Esophagus squamous epithelium (tissue), 5 donors: ENCODE results near the gene PLIN5. TPM values are rescaled to one million over a fixed set of nuclear protein-coding genes. Genes with fewer than 3 reads are reported as not detected.

Source experiments
- DNase-seq: peaks from one replicate; lab custom pipeline; 2025; lab: John Stamatoyannopoulos, UW
- H3K27ac ChIP-seq, 4 donors: fragments of 200-600 bp; sonication (generic); one replicate each; pipeline ENCODE4 v1.5.1; 2016 to 2019; ENCODE audit warnings: mild to moderate bottlenecking in 1 of 4
- H3K27me3 ChIP-seq, 4 donors: fragments of 200-600 bp; sonication (generic); 1 replicate in 3 of 4; 2 replicates in 1 of 4; pipeline versions ENCODE4 v1.5.1 to v1.6.0; 2017 to 2021; ENCODE audit warnings: antibody characterized with exemption in 1 of 4
- H3K36me3 ChIP-seq, 3 donors: fragments of 200-600 bp; sonication (generic); one replicate each; pipeline ENCODE4 v1.5.1; 2016 to 2019
- H3K4me1 ChIP-seq, 3 donors: fragments of 200-600 bp; sonication (generic); one replicate each; pipeline ENCODE4 v1.5.1; 2017 to 2019
- H3K4me3 ChIP-seq, 4 donors: fragments of 200-600 bp; sonication (generic); 1 replicate in 3 of 4; 2 replicates in 1 of 4; pipeline ENCODE4 v1.5.1; 2016 to 2019; ENCODE audit warnings: mild to moderate bottlenecking in 2 of 4, moderate library complexity in 1 of 4
- H3K9me3 ChIP-seq, 3 donors: fragments of 200-600 bp; sonication (generic); one replicate each; pipeline ENCODE4 v1.5.1; 2016 to 2019
- POLR2A ChIP-seq, 4 donors: fragments of 450-650 bp; IDR thresholded peaks; one replicate each; pipeline ENCODE4 v1.6.1; 2017; ENCODE audit warnings: antibody characterized with exemption in 4 of 4, mild to moderate bottlenecking in 4 of 4, moderate library complexity in 3 of 4
- WGBS, 2 donors: methylation state at CpG; one replicate each; pipeline ENCODE4 v1.1.5; 2018; 5-methylcytosine and 5-hydroxymethylcytosine counted together
- intact Hi-C: fragments of 100-400 bp; cut with DNase I; formaldehyde crosslinking; loops from one replicate; pipeline ENCODE4 v1.15.0; 2022
- total RNA-seq, 4 donors: library from RNA; depleted of rRNA; stranded (reverse); fragments of >200 nt; gene quantifications; one replicate each; pipeline ENCODE4 v1.1.0, GENCODE V29; 2016
- TF ChIP-seq, protein P1 (sequence below), 6 experiments: fragments of 450-650 bp in 4 of 6; fragments of 200-600 bp in 2 of 6; sonication (generic) in 2 of 6; IDR thresholded peaks; one replicate each; pipeline ENCODE4 v1.5.1; 2016 to 2019; ENCODE audit warnings: antibody characterized with exemption in 6 of 6, mild to moderate bottlenecking in 4 of 6, moderate library complexity in 4 of 6
- donor health status: DM: yes; HTN: yes; CAD: no.

The PLIN5 gene
- total RNA-seq, 4 donors from 2014 or later, result 1.9 to 12.9 (median 5.2) TPM

GRCh38 chr19:4516199-4516938, 18.7 kb downstream of the PLIN5 start:
- Histone ChIP-seq H3K27ac (peak overlapping the region in 2 of 4 donors; percentile 74 to 87), H3K27me3 (peaks cover 0 to 17% (median 0%) of the 10 kb centered on the region in 4 donors), H3K4me3 (no peak overlapping the region), H3K9me3 (no peaks in the 10 kb centered on the region), H3K4me1 (peaks cover 18 to 26% (median 20%) of the 10 kb centered on the region in 3 donors), H3K36me3 (no peaks in the 10 kb centered on the region)
- 71 to 84% methylated on average over 3 to 4 of the region's 14 CpGs for WGBS, 2 donors
- intact Hi-C loops, result no loop called here
- TF ChIP-seq, protein P1, sequence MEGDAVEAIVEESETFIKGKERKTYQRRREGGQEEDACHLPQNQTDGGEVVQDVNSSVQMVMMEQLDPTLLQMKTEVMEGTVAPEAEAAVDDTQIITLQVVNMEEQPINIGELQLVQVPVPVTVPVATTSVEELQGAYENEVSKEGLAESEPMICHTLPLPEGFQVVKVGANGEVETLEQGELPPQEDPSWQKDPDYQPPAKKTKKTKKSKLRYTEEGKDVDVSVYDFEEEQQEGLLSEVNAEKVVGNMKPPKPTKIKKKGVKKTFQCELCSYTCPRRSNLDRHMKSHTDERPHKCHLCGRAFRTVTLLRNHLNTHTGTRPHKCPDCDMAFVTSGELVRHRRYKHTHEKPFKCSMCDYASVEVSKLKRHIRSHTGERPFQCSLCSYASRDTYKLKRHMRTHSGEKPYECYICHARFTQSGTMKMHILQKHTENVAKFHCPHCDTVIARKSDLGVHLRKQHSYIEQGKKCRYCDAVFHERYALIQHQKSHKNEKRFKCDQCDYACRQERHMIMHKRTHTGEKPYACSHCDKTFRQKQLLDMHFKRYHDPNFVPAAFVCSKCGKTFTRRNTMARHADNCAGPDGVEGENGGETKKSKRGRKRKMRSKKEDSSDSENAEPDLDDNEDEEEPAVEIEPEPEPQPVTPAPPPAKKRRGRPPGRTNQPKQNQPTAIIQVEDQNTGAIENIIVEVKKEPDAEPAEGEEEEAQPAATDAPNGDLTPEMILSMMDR (IDR thresholded peaks at IDR 0.05), result no peak
- TF ChIP-seq POLR2A (IDR thresholded peaks at IDR 0.05), result no peak
- DNase-seq, result no peak

- H3K36me3 ChIP-seq, result no peaks in the 10 kb centered on the region
- WGBS, 2 donors, result 55 to 85% methylated on average over 1 to 2 of the region's 5 CpGs
- H3K4me3 ChIP-seq, result no peak overlapping the region
- no peak overlapping the region for H3K27ac ChIP-seq
- H3K9me3 ChIP-seq, result no peaks in the 10 kb centered on the region
- no peak for DNase-seq
- peaks cover 0 to 17% (median 0%) of the 10 kb centered on the region in 4 donors for H3K27me3 ChIP-seq
- peaks cover 18 to 26% (median 20%) of the 10 kb centered on the region in 3 donors for H3K4me1 ChIP-seq
- TF ChIP-seq, protein P1 (IDR thresholded peaks at IDR 0.05), result no peak
- no peak for TF ChIP-seq POLR2A (IDR thresholded peaks at IDR 0.05)
- intact Hi-C loops, result no loop called here
Measured at GRCh38 chr19:4515732-4516131, 19.3 kb downstream of the PLIN5 start.

DNA sequence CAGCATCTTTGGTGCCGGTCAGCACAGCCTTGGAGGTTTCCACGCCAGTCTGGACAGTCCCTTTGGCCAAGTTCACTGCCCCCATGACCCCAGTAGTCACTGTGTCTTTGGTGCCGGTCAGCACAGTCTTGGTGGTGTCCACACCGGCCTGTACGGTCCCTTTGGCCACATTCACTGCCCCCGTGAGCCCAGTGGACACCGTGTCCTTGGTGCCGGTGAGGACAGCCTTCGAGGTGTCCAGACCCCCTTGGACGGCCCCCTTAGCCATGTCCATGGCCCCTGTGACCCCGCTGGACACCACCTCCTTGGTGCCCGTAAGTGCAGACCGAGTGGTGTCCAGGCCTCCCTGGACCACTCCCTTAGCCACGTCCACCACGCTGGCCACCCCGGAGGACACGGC, 21.8 kb downstream of the PLIN5 start:
- H3K4me3 ChIP-seq, result no peak overlapping the region
- intact Hi-C loops, result no loop called here
- H3K4me1 ChIP-seq, result peaks cover under 1 to 7% (median under 1%) of the 10 kb centered on the region in 3 donors
- H3K27ac ChIP-seq, result no peak overlapping the region
- no peaks in the 10 kb centered on the region for H3K36me3 ChIP-seq
- DNase-seq, result no peak
- H3K9me3 ChIP-seq, result no peaks in the 10 kb centered on the region
- no peak for TF ChIP-seq POLR2A (IDR thresholded peaks at IDR 0.05)
- TF ChIP-seq, protein P1 (IDR thresholded peaks at IDR 0.05), result no peak
- 90 to 92% methylated on average over 2 to 4 of the region's 17 CpGs for WGBS, 2 donors
- H3K27me3 ChIP-seq, result peaks cover 0 to 13% (median 0%) of the 10 kb centered on the region in 4 donors

- no peak for DNase-seq
- intact Hi-C loops, result no loop called here
- Histone ChIP-seq H3K27ac (no peak overlapping the region), H3K9me3 (no peaks in the 10 kb centered on the region), H3K27me3 (peaks cover 0 to 5% (median 0%) of the 10 kb centered on the region in 4 donors), H3K36me3 (no peaks in the 10 kb centered on the region), H3K4me1 (peaks cover 0 to 3% (median 0%) of the 10 kb centered on the region in 3 donors), H3K4me3 (no peak overlapping the region)
- WGBS, 2 donors, result 72 to 81% methylated on average over 4 to 13 of the region's 17 CpGs
- no peak for TF ChIP-seq POLR2A (IDR thresholded peaks at IDR 0.05)
- TF ChIP-seq, protein P1 (IDR thresholded peaks at IDR 0.05), result no peak
Measured at GRCh38 chr19:4512070-4512469, 23.0 kb downstream of the PLIN5 start.

GRCh38 chr19:4511300-4512054, 23.5 kb downstream of the PLIN5 start:
- intact Hi-C loops, result no loop called here
- TF ChIP-seq POLR2A (IDR thresholded peaks at IDR 0.05), result no peak
- TF ChIP-seq, protein P1 (IDR thresholded peaks at IDR 0.05), result no peak
- Histone ChIP-seq H3K36me3 (no peaks in the 10 kb centered on the region), H3K27ac (no peak overlapping the region), H3K4me3 (no peak overlapping the region), H3K9me3 (no peaks in the 10 kb centered on the region), H3K27me3 (no peaks in the 10 kb centered on the region), H3K4me1 (no peaks in the 10 kb centered on the region)
- no peak for DNase-seq
- 77 to 81% methylated on average over 21 to 25 of the region's 27 CpGs for WGBS, 2 donors
